Vagina (tissue), 2 donors: ENCODE measurements around the gene MZF1. TPM values are rescaled to one million over a fixed set of nuclear protein-coding genes. Genes with fewer than 3 reads are reported as not detected.
A peak's percentile ranks its signal among the peaks of the same experiment; 100 is the strongest.
"Not testable (repeated sequence)": the region's sequence is repeated elsewhere in the genome, so short reads cannot be mapped to it uniquely, and the experiment has no call there.

ENCODE experiments used
- DNase-seq, 2 donors: peaks; one replicate each; pipeline ENCODE4 v3.0.0-alpha.2; 2017; ENCODE audit errors: extremely low spot score in 2 of 2
- H3K27ac ChIP-seq: fragments of 200-600 bp; sonication (generic); one replicate; pipeline ENCODE4 v1.5.1; 2019
- H3K27me3 ChIP-seq: fragments of 200-600 bp; sonication (generic); one replicate; pipeline ENCODE4 v1.5.1; 2019
- H3K36me3 ChIP-seq, 2 donors: fragments of 200-600 bp; sonication (generic); one replicate each; pipeline ENCODE4 v1.5.1; 2017 to 2019
- H3K4me1 ChIP-seq: fragments of 200-600 bp; sonication (generic); one replicate; pipeline ENCODE4 v1.5.1; 2019
- H3K4me3 ChIP-seq, 2 donors: fragments of 200-600 bp; sonication (generic); 1 replicate in 1 of 2; 2 replicates in 1 of 2; pipeline ENCODE4 v1.5.1; 2016 to 2019
- H3K9me3 ChIP-seq: fragments of 200-600 bp; sonication (generic); one replicate; pipeline ENCODE4 v1.5.1; 2019
- POLR2A ChIP-seq, 2 donors: fragments of 450-650 bp; IDR thresholded peaks; one replicate each; pipeline ENCODE4 v1.6.1; 2017; ENCODE audit warnings: antibody characterized with exemption in 2 of 2, mild to moderate bottlenecking in 2 of 2, moderate library complexity in 2 of 2
- POLR2AphosphoS5 ChIP-seq, 2 donors: sonication (generic); formaldehyde crosslinking; IDR thresholded peaks; one replicate each; pipeline ENCODE4 v1.9.0; 2017; ENCODE audit warnings: antibody characterized with exemption in 2 of 2, mild to moderate bottlenecking in 2 of 2, low read depth in 1 of 2; ENCODE audit not compliant: insufficient read depth in 1 of 2
- intact Hi-C: fragments of 100-400 bp; cut with DNase I; formaldehyde crosslinking; loops from one replicate; pipeline ENCODE4 v1.15.1; 2023
- total RNA-seq: library from RNA; depleted of rRNA; stranded (reverse); fragments of >200 nt; gene quantifications from one replicate; pipeline ENCODE4 v1.2.3, GENCODE V29; 2016
- TF ChIP-seq, protein P1 (sequence below), 3 experiments: fragments of 450-650 bp in 2 of 3; fragments of 200-600 bp in 1 of 3; sonication (generic) in 1 of 3; IDR thresholded peaks; one replicate each; pipeline ENCODE4 v1.5.1; 2017 to 2019; ENCODE audit warnings: antibody characterized with exemption in 3 of 3, mild to moderate bottlenecking in 2 of 3, moderate library complexity in 2 of 3

Gene MZF1
- total RNA-seq, 1 donor from 2014 or later, result 32.2 TPM

DNA sequence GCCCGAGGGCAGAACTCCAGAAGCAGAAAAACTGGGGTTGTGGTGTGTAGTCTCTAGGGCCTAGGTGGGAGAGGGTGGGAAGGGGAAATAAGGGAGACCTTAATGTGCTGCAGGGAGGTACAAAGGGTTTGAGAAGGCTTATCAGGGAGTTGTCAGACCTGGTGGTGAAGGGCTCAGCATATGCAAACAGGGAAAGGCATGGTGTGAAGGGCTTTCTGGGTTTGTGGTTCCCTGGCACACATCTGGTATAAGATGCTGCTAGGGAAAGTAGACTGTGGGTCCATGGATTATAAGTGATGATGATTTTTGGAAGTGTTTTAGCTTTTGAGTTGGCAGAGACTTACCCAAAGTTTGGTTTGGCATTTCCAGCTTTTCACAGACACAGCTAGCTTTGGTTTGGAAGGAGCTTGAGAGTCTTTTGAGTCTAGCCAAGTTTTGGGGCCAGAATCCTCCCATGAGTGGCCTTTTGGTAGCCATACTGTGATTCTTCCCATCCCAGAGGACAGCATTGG is 27.1 kb downstream of the MZF1 start:
- DNase-seq, result no peak
- intact Hi-C loops, result no loop called here
- Histone ChIP-seq H3K27ac (peak overlapping the region; percentile 96), H3K9me3 (no peaks in the 10 kb centered on the region), H3K4me1 (peaks cover 34% of the 10 kb centered on the region), H3K4me3 (peak overlapping the region; percentile 94 to 99), H3K36me3 (peaks cover 0 to 47% of the 10 kb centered on the region in 2 donors), H3K27me3 (no peaks in the 10 kb centered on the region)
- TF ChIP-seq POLR2A (IDR thresholded peaks at IDR 0.05) (no peak), POLR2AphosphoS5 (IDR thresholded peaks at IDR 0.05; ENCODE audit: insufficient read depth in 1 of 2, low read depth in 1 of 2) (no peak)
- TF ChIP-seq, protein P1, sequence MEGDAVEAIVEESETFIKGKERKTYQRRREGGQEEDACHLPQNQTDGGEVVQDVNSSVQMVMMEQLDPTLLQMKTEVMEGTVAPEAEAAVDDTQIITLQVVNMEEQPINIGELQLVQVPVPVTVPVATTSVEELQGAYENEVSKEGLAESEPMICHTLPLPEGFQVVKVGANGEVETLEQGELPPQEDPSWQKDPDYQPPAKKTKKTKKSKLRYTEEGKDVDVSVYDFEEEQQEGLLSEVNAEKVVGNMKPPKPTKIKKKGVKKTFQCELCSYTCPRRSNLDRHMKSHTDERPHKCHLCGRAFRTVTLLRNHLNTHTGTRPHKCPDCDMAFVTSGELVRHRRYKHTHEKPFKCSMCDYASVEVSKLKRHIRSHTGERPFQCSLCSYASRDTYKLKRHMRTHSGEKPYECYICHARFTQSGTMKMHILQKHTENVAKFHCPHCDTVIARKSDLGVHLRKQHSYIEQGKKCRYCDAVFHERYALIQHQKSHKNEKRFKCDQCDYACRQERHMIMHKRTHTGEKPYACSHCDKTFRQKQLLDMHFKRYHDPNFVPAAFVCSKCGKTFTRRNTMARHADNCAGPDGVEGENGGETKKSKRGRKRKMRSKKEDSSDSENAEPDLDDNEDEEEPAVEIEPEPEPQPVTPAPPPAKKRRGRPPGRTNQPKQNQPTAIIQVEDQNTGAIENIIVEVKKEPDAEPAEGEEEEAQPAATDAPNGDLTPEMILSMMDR (IDR thresholded peaks at IDR 0.05), result no peak

DNA sequence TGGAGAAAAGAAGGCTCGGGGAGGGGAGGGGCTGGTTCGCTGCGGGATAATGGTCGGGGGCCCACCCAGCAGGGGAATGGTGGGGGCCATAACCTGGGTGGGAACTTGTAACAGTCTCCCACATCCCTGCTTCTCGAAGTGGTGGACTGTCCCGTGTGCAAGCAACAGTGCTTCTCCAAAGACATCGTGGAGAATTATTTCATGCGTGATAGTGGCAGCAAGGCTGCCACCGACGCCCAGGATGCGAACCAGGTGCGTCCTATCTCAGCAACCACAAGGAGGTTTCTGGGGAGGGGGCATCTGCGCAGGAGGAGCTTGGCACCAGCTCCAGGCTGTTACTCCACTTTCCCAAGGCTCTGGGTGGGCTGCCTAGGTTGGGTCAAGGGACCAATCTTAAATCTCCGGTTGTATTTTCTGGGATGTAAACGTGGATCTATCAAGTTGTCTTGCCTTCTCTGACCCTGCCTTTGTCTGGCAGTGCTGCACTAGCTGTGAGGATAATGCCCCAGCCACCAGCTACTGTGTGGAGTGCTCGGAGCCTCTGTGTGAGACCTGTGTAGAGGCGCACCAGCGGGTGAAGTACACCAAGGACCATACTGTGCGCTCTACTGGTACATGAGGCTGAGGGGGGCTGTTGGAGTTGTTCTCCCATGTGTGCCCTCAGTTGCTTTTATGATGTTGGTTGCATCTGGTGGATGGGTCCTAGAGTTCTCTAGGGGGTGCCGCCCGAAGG is 27.7 kb downstream of the MZF1 start:
- peak in 1 of 2 donors; percentile 85 for DNase-seq
- intact Hi-C loops, result no loop called here
- H3K36me3 ChIP-seq, result peaks cover 0 to 41% of the 10 kb centered on the region in 2 donors

DNA sequence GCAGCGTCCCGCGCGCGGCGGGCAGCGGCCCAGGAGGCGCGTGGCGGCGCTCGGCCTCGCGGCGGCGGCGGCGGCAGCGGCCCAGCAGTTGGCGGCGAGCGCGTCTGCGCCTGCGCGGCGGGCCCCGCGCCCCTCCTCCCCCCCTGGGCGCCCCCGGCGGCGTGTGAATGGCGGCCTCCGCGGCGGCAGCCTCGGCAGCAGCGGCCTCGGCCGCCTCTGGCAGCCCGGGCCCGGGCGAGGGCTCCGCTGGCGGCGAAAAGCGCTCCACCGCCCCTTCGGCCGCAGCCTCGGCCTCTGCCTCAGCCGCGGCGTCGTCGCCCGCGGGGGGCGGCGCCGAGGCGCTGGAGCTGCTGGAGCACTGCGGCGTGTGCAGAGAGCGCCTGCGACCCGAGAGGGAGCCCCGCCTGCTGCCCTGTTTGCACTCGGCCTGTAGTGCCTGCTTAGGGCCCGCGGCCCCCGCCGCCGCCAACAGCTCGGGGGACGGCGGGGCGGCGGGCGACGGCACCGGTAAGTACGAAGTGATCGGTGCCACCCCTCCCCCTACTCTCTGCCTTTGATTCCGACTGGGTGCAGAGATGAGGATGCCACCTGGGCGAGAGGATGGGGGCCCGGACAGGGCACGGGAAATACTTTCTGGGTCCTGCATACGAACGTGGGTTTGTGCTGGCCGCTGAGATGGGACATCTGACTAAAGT is 28.4 kb downstream of the MZF1 start:
- TF ChIP-seq POLR2AphosphoS5 (IDR thresholded peaks at IDR 0.05; ENCODE audit: insufficient read depth in 1 of 2, low read depth in 1 of 2), result no peak
- Histone ChIP-seq H3K9me3 (no peaks in the 10 kb centered on the region), H3K4me1 (peaks cover 34% of the 10 kb centered on the region), H3K36me3 (peaks cover 0 to 33% of the 10 kb centered on the region in 2 donors), H3K27me3 (no peaks in the 10 kb centered on the region), H3K4me3 (peak overlapping the region; percentile 94 to 99), H3K27ac (peak overlapping the region; percentile 96)
- DNase-seq, result peak in 1 of 2 donors; percentile 86
- intact Hi-C loops, result no loop called here

More for the DNA sequence above, 27.7 kb downstream of the MZF1 start:
- peak overlapping the region; percentile 96 for H3K27ac ChIP-seq
- peaks cover 34% of the 10 kb centered on the region for H3K4me1 ChIP-seq
- H3K9me3 ChIP-seq, result no peaks in the 10 kb centered on the region
- no peak for TF ChIP-seq POLR2AphosphoS5 (IDR thresholded peaks at IDR 0.05; ENCODE audit: insufficient read depth in 1 of 2, low read depth in 1 of 2)
- TF ChIP-seq, protein P1 (IDR thresholded peaks at IDR 0.05), result no peak
- H3K27me3 ChIP-seq, result no peaks in the 10 kb centered on the region
- peak overlapping the region; percentile 94 to 99 for H3K4me3 ChIP-seq

GRCh38 chr19:58543826-58544590 is 29.1 kb downstream of the MZF1 start, which contains the start of gene TRIM28:
TRIM28 (plus strand) TSS chr19:58544064; CDS start chr19:58544758, 694 bp downstream.
- Histone ChIP-seq H3K36me3 (peaks cover 0 to 26% of the 10 kb centered on the region in 2 donors), H3K9me3 (no peaks in the 10 kb centered on the region), H3K27me3 (no peaks in the 10 kb centered on the region), H3K4me1 (peaks cover 34% of the 10 kb centered on the region), H3K27ac (peak within 1 kb of the TSS; percentile 96), H3K4me3 (peak within 1 kb of the TSS; percentile 94 to 99)
- peak in 1 of 2 donors; percentile 99 for DNase-seq
- TF ChIP-seq, protein P1 (IDR thresholded peaks at IDR 0.05), result no peak
- peak; percentile 75 to 98 for TF ChIP-seq POLR2A (IDR thresholded peaks at IDR 0.05)
- TF ChIP-seq POLR2AphosphoS5 (IDR thresholded peaks at IDR 0.05; ENCODE audit: insufficient read depth in 1 of 2, low read depth in 1 of 2), result peak; percentile 90 to 98
- intact Hi-C loops, result no loop called here

GRCh38 chr19:58542641-58543372 is 30.3 kb downstream of the MZF1 start:
- intact Hi-C loops, H3K27me3 ChIP-seq, H3K9me3 ChIP-seq: not testable (repeated sequence)
- peaks cover 0 to 14% of the 10 kb centered on the region in 2 donors for H3K36me3 ChIP-seq
- peak overlapping the region; percentile 96 for H3K27ac ChIP-seq
- H3K4me3 ChIP-seq, result peak overlapping the region; percentile 94 to 99
- peak in 1 of 2 donors; percentile 83 for DNase-seq
- peaks cover 42% of the 10 kb centered on the region for H3K4me1 ChIP-seq

DNA sequence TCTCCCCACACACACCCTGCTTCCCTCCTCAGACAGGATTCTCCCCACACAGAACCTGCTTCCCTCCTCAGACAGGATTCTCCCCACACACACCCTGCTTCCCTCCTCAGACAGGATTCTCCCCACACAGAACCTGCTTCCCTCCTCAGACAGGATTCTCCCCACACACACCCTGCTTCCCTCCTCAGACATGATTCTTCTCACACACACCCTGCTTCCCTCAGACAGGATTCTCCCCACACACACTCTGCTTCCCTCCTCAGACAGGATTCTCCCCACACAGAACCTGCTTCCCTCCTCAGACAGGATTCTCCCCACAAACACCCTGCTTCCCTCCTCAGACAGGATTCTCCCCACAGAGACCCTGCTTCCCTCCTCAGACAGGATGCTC is 34.0 kb downstream of the MZF1 start:
- intact Hi-C loops, H3K27me3 ChIP-seq, H3K4me3 ChIP-seq, H3K9me3 ChIP-seq, DNase-seq, H3K36me3 ChIP-seq, H3K27ac ChIP-seq: not testable (repeated sequence)
- peaks cover 14% of the 10 kb centered on the region for H3K4me1 ChIP-seq
